HG02610 (cell line): ENCODE results near the gene GAS2L3.
"Not testable (repeated sequence)": the region's sequence is repeated elsewhere in the genome, so short reads cannot be mapped to it uniquely, and the experiment has no call there.

Experiments
- ATAC-seq: cut with Tn5 transposase; IDR thresholded peaks from one replicate; pipeline ENCODE4 v1.9.1; 2021; ENCODE audit warnings: mild to moderate bottlenecking, moderate library complexity; ENCODE audit not compliant: unreplicated experiment

Gene GAS2L3

DNA sequence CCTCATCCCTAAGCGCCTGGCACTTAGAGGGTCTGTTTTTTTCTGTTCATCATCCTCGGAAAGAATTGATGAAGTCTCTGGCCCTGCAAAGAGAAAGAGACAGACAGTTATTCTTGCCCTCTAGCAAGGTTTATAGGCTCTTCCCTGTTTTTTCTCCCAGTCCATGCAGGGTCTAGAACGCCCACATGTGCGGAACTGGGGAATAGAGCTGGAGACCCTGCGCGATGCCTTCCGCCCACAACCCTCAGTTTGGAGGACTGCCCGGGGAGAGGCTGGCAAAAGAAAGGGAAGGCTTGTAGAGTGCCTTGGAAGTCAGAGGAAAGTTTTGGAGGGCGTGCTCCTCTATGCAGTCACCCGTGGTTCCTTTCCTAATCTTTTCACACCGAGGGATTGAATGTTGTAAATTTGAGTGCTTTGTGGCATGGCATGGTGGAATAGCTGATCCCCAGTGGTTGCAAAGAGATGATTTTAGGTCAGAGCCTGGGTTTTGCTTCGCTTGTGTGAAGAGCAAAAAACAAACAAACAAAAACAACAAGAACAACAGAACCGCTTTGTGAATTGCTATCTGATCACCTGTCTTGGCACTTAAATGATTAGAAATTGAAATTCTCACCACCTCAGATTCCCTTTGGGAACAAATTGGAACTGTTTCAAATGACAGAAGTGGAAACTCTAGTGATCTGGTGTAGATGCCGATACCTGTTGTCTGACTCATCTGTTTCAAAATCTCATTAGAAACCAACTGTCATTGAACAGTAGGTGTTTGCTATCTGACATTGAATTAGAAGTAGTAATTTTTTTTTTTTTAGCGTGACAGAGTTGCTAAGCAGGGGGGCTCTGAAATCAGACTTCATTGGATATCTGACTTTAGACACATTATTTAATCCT lies 947 bp downstream of the GAS2L3 start:
- ATAC-seq, result no peak

DNA sequence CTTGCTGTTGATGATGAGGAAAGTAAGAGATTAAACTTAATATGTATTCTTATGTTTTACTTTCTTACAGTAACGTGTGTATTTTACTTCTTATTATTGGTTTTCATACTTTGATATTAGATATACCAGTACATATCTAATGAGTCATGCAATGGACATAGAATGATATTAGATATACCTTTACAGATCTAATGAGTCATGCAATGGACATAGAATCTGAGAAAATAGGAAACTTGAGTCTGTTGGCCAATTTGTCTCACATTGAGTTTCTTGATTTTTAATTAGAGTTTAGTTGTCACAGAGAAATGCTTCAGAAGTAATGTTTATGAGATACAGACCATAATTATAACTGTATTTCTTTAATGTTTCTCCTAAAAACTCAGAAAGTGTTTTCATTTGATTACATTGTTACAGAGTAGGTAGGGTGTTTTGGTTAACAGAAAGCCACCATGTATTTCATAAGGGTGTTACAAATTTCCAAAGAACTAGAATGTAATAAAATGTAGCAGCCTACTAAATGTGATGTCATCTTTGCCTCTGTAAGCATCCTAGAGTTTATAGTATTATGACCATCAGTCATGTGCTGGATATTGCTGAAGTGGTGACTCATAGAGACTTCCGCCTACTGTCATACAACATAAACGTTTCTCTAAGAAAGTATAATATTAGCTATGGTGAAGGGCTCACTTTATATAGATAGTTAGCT lies 3.0 kb downstream of the GAS2L3 start:
- no peak for ATAC-seq

- no peak for ATAC-seq
These were observed 5.4 kb downstream of the GAS2L3 start for GRCh38 chr12:100578923-100579322.

GRCh38 chr12:100579844-100580243 lies 6.4 kb downstream of the GAS2L3 start:
- no peak for ATAC-seq

DNA sequence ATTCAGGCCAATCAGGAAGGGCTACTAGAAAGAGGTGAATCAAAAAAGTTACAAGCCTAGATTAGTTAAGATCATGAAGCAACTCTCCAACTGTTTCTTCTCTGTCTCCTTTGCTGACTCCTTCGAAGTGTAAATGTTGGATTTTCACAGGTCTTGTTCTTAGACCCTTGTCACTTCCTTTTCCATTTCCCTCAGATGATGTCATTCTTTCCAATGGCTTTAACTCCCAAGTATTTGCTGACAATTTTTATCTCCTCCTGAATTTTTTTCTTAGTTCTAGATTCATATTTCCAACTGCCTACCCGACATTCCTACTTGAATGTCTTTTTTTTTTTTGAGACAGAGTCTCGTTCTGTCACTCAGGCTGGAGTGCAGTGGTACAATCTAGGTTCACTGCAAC lies 10.8 kb downstream of the GAS2L3 start:
- ATAC-seq, result no peak

- no peak for ATAC-seq
These were observed 18.5 kb downstream of the GAS2L3 start for GRCh38 chr12:100591979-100592378.

DNA sequence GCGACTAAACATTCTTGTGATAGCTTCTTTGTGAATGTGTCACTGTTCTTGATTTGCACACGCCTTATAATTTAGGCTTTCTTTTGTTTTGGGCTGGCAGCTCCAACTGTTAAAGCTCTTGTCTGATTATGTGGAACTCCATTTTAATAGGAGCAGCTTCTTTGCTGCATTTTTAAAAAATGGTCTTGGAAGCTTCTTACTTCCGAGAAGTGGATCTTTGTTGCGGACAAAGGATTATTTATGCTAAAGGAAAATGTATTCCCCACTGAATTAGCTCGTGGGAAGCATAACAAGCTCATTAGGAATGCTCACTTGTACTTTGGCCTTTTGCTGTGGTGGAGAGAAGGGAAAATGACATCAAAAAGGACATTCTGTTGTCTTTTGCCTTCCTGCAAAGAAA lies 20.0 kb downstream of the GAS2L3 start:
- ATAC-seq, result no peak

DNA sequence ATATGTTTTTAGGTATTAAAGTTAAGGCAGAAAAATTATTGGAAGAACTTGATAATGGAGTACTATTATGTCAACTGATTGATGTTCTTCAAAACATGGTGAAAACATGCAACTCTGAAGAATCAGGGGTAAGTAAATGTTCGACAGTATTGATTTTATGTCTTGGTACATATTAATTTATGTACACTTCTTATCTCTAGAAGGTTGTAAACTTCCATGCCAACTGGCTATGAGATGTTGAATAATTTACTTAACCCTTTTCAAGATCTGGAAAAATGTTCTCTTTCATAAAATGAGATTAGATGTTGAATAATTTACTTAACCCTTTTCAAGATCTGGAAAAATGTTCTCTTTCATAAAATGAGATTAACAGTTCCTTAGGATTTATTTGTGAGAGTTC lies 28.1 kb downstream of the GAS2L3 start:
- ATAC-seq, result no peak

DNA sequence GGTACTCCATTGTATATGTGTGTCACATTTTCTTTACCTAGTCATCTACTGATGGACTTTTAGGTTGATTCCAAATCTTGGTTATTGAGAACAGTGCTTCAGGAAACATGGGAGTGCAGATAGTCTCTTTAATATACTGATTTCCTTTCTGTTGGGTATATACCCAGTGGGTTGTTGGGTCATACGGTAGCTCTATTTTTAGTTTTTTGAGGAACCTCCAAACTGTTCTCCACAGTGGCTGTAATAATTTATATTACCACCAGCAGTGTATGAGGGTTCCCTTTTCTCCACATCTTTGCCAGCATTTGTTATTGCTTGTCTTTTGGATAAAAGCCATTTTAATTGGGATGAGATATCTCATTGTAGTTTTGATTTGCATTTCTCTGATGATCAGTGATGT lies 29.5 kb downstream of the GAS2L3 start:
- not testable (repeated sequence) for ATAC-seq

DNA sequence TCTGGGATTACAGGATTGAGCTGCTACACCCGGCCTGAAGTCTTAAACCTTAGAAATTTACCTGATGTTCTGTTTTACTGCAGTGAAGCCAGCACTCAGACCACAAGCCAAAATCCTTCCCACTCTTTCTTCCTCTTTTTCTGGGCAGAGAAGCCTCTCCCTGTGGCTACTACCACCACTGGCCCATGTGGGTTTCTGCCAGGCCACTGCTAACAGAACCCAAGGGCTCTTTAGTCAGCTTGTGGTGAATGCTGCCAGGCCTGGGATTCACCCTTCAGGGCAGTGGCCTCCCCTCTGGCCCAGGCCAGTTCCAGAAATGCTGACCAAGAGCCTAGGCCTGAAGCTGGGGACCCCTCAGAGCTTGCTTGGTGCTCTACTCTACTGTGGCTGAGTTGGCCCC lies 35.3 kb downstream of the GAS2L3 start:
- ATAC-seq, result no peak

GRCh38 chr12:100610666-100611430 lies 37.4 kb downstream of the GAS2L3 start:
- ATAC-seq, result no peak

GRCh38 chr12:100612606-100613005 lies 39.1 kb downstream of the GAS2L3 start:
- no peak for ATAC-seq

DNA sequence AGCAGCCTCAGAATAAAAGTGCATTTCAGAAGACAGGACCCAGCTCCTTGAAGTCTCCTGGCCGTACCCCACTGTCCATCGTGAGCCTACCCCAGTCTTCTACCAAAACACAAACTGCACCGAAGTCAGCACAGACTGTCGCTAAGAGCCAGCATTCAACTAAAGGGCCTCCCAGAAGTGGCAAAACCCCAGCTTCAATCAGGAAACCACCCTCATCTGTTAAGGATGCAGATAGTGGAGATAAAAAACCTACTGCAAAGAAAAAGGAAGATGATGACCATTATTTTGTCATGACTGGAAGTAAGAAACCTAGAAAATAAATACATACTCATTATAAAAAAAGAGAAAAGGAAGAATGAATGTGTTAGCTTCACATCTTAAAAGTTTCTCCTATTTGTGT lies 51.1 kb downstream of the GAS2L3 start:
- ATAC-seq, result no peak

GRCh38 chr12:100632445-100632892 lies 59.0 kb downstream of the GAS2L3 start:
- ATAC-seq, result no peak

DNA sequence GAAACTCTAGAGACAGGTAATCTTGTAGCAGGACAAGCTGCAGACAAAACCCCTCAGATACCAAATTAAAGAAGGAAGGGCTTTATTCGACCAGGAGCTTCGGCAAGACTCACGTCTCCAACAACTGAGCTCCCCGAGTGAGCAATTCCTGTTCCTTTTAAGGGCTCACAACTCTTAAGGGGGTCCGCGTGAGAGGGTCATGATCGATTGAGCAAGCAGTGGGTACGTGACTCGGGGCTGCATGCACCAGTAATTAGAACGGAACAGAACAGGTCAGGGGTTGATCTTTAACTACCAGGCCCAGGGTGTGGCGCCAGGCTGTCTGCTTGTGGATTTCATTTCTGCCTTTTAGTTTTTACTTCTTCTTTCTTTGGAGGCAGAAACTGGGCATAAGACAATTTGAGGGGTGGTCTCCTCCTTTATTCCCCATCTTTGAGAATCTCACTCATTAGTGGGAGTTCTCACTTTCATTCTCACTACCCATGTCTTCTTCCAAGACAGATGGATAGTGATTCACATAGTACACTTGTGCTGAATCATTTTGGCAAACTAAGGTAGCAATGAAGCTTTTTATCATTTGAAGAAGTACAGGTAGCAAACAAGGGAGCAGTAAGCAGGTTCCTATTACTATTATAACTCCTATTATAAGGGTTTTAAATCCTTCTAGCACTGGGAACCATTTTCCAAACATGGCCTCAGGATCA lies 59.8 kb downstream of the GAS2L3 start:
- not testable (repeated sequence) for ATAC-seq

GRCh38 chr12:100643246-100643645 lies 69.8 kb downstream of the GAS2L3 start:
- no peak for ATAC-seq

DNA sequence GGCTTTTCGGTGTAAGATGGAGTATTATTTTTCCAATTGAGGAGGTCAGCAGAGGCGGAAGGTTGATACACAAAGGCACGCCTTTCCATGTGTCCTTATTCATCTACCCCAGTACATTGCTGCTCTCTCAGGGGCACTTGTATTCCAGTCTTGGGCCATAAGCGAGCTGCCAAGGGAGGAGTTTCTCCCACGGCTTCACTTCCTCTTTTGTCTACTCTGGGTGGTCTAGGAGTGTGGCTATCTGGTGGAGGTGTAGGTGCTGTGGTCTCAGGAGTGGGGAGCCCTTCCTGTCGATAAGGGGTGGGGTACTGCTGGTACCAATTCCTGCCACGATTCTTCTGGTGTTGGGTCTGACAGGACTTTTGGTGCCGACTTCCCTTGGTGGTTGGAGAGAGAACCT lies 73.4 kb downstream of the GAS2L3 start:
- ATAC-seq, result no peak

DNA sequence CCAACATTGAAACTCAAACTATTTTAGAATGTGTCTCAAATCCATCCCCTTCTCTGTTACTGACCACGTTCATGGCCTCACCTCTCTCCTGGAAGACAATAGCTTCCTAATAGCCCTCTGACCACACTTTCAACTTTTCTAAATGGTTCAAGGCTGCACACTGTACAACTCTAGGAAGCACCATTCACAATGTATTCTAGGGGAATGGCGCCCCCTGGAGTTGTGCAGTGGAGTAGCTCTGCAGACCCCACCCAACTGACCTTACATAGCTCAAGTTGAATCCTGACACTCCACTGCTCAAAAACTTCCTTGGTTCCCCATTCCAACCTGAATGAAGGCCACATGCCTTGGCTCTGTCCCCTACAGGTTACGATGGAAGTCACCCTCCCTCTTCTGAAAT lies 77.6 kb downstream of the GAS2L3 start:
- no peak for ATAC-seq

GRCh38 chr12:100651694-100652093 lies 78.2 kb downstream of the GAS2L3 start:
- no peak for ATAC-seq

DNA sequence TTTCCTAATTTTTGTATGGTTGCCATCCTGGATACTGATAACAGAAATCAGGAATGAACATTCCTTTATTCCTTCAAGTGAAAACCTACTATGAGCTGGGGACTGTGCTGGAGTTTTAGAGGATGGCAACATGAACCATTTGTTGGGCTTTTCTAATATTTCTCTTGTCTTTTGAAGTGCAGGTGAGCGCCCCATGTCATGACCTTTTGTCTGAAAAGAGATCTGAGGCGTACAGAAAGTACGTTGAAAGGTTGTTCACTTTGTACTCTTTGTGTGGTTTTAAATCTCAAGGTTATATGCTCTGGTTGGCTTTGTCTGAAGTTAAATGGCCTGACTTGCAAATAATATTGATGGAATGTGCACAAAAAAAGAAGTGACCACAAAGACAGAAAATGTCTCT lies 79.0 kb downstream of the GAS2L3 start:
- ATAC-seq, result no peak

- ATAC-seq, result no peak
These were observed 82.7 kb downstream of the GAS2L3 start for GRCh38 chr12:100656141-100656540.
